ENCODE data around the gene FOLR2.

FOLR2 gene

DNA sequence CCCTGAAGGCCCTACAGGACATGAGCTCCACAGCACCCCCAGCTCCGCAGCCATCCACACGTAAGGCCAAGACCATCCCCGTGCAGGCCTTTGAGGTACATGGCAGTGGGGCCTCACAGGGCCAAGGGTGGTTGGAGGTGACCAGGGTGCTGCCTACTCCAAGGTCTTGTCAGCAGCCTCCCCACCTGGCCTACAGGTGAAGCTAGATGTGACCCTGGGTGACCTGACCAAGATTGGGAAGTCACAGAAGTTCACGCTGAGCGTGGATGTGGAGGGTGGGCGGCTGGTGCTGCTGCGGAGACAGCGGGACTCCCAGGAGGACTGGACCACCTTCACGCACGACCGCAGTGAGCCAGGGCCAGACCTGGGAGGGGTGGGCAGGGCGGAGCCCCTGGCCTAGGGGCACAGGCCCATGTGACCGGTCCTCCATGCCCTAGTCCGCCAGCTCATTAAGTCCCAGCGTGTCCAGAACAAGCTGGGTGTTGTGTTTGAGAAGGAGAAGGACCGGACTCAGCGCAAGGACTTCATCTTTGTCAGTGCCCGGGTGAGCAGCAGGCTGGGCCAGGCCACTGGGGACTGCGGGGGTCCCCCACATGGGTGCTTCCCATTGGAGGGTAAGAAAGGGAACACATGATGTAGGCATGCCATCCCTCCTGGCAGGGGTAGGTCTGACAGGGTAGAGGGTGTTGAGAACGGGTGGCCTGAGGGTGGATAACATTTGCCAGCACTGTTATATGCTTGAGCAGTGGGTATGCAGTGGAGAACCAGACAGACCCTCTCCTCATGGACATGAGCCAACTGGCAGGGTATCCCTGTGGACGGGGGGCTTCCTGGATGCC lies 13.6 kb downstream of the FOLR2 start:
- no peak for DNase-seq (ENCODE audit: low read depth in 2 of 2)

DNA sequence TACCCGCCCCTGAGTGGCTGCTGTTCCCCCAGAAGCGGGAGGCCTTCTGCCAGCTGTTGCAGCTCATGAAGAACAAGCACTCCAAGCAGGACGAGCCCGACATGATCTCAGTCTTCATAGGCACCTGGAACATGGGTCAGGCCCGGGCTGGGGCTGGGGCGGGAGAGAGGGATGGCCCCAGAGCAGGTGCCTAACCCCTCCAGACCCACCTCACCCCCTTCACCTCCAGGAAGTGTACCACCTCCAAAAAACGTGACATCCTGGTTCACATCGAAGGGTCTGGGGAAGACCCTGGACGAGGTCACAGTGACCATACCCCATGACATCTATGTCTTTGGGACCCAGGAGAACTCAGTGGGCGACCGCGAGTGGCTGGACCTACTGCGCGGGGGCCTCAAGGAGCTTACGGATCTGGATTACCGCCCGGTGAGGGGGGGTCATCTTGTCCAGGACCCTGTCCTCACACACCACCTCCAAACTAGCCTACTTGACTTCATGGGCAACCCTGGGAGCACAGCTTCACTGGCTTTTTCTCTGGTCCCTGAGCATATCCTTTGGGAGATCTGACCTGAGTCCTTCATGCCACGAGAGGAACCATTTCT lies 14.3 kb downstream of the FOLR2 start:
- no peak for DNase-seq (ENCODE audit: low read depth in 2 of 2)

DNA sequence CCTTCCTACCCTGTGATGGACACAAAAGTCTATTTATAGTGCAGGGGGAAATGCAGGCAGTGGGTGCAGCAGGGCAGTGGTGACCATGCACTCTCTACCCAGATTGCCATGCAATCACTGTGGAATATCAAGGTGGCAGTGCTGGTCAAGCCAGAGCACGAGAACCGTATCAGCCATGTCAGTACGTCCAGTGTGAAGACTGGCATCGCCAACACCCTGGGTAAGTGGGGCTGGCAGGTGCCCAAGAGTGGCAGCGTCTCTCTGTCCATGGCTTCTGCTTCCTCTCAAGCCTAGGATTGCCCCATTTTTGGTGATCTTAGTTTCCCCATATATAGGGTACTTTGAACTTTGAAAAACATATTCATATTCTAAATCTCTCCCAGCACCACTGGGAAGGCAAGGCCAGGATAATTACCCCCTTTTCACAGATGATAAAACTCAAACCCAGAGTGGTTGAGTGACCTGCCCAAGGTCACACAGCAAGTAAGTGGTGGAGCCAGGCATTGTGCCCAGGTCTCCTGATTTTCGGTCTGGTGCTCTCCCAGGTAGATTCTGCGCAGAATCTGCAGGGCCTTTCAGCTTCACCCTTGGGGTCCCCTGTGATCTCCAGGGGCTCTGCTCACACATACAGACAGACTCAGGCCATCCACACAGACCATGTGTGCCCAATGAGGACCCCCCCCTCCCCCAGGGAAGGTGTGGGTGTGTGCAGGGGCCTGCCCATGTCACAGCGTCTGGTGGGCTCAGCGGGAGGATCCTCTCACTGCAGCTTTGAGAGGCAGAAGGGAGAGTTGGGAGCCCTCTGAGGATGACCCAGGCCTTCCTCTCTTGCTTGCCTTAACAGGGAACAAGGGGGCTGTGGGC lies 15.0 kb downstream of the FOLR2 start:
- DNase-seq (ENCODE audit: low read depth in 2 of 2): no peak

DNA sequence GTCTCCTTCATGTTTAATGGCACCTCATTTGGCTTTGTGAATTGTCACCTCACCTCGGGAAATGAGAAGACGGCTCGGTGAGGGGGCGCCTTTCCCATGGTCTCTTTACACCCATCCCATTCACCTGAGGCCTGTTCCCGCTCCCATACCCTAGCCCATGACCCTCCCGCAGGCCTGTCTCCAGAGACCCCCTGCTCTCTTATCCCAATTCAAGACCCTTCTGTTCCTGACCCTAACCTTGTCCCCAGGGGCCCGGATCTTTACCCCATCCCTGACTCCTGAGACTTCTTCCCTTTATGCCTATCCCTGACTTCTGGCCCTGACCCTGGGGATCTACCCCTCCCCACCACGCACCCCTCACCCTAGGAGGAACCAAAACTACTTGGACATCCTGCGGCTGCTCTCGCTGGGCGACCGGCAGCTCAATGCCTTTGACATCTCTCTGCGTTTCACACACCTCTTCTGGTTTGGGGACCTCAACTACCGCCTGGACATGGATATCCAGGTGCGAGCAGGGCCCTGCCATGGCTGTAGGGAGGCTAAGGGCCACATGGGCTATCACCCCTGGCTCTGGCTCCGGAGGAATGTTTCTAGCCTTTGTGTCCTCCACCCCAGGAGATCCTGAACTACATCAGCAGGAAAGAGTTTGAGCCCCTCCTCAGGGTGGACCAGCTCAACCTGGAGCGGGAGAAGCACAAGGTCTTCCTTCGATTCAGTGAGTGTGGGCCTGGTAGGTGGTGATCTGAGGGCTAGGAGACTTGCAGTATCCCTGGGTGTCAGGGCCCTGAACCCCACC lies 15.9 kb downstream of the FOLR2 start:
- DNase-seq (ENCODE audit: low read depth in 2 of 2): no peak

DNA sequence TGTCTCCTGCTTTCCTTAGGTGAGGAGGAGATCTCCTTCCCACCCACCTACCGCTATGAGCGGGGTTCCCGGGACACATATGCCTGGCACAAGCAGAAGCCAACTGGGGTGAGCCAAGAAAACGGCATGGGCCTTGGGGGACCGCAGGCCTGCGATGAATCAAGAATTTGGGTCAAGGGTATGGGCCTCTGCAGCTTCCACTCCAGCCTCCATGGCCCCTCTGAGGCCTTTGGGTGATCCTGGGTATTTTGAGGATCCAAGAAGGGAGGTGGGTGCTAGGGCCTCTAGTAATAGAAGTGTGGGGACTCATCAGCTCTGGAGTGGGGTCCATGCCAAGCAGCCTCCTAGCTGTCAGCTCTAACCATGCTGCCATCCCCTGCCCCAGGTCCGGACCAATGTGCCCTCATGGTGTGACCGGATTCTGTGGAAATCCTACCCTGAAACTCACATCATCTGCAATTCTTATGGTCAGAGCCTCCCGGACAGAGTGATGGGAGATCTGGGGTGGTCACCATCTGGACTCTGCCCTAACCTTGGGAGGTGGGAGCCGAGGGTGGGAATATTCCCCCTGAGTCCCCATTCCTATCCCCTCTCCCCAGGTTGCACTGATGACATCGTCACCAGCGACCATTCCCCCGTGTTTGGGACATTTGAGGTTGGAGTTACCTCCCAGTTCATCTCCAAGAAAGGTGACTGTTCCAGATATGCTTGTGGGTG lies 16.6 kb downstream of the FOLR2 start:
- no peak for DNase-seq (ENCODE audit: low read depth in 2 of 2)

DNA sequence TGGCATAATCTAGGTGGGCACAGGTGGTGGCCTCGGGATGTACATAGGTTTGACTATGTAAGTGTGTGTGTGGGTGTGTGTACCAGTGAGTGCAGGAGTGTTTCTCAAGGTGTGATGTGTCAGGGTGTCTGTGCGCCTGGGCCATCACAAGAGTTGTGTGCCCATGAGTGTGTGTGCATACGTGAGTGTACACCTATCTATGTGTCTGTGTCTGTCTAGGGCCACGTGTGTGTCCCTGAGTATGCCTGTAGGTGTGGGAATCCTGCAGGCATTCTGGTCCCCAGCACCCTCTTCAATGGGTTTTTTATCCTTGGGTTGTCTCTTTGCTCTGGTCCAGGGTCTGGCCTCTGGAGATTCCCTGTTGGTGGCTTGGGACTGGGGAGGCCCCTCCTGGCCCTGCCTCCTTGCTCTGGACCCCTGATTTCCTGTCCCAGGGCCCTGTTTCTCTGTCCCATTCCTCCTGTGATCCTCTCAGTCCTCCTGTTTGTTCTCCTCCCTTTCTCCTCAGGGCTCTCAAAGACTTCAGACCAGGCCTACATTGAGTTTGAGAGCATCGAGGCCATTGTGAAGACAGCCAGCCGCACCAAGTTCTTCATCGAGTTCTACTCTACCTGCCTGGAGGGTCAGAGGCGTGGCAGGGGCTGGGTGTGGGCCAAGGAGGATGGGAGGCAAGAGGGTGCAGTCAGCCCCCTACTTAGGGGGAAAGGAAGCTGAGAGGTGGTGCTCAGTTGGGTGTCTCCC lies 17.3 kb downstream of the FOLR2 start:
- no peak for DNase-seq (ENCODE audit: low read depth in 2 of 2)

DNA sequence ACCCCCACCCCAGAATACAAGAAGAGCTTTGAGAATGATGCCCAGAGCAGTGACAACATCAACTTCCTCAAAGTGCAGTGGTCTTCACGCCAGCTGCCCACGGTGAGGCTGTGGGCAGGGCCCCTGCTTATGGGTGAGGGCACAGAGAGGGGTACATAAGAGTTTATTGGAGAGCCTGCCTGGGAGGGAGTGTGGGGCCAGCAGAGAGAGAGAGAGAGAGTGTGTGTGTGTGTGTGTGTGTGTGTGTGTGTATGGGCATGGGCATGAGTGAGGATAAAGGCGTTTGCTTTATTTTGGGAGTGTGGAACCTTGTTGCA lies 17.9 kb downstream of the FOLR2 start:
- DNase-seq (ENCODE audit: low read depth in 2 of 2): no peak

DNA sequence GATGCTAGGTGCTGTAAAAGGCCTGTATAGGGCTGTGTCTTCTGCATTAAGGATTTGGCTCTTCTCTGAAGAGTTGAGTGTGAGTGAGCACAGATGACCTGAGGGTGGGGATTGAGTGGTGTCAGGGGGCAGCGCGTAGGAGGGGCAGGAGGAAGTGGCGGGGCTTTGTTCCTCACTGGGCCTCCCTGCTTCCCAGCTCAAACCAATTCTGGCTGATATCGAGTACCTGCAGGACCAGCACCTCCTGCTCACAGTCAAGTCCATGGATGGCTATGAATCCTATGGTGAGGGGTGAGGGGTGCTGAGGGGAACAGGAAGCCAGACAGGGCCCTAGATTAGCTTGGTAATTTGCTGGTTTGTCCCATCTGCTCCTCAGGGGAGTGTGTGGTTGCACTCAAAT lies 18.3 kb downstream of the FOLR2 start:
- no peak for DNase-seq (ENCODE audit: low read depth in 2 of 2)

DNA sequence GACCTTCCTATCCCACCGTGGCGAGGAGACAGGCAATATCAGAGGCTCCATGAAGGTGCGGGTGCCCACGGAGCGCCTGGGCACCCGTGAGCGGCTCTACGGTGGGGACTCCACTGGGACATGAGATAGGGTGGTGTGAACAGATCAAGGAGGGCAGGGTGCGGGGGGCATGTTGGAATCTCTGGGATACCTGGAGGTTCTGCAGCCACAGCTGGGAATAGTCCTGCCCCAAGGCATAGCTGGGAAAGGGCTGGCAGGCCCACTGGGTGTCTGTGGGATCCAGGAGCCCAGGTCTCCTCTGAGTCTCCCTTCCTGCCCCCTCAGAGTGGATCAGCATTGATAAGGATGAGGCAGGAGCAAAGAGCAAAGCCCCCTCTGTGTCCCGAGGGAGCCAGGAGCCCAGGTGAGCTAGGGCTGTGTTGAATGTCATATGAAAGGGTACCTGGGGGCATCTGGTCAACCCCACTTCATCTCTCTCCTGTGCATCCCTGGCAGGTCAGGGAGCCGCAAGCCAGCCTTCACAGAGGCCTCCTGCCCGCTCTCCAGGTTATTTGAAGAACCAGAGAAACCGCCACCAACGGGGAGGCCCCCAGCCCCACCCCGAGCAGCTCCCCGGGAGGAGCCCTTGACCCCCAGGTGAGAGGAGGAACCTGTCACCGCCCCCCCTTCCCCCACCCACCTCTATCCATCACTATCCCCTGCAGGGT lies 18.9 kb downstream of the FOLR2 start:
- DNase-seq (ENCODE audit: low read depth in 2 of 2): no peak

DNA sequence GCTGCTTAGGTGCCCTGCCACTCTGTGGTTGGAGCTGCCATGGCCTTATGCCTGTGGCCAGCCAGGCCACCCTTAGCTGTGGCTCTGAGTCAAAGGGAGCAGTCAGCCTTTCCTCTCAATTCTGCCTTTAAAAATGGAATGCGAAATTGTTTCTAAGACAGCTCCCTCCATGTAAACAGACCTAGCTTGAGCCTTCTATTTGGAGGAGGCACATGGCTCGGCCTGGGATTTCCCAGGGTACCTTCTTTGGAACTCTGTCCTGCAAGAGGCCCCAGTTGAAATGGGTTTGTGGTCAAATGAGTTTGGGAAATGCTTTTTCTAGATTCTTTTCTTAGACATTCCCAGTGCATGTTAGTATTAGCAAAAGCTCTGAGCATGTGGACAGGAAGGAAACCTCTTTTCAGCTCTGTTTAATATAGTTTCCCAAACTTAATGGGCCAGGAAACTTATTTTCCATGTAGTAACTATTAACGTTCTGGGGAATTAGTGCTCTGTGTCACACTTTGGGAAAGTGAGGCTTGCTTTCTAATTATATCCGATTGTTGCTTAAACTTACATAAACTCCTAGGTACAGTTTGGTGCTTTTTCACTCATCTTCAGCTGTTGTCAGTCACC lies 19.6 kb downstream of the FOLR2 start:
- DNase-seq (ENCODE audit: low read depth in 2 of 2): no peak

DNA sequence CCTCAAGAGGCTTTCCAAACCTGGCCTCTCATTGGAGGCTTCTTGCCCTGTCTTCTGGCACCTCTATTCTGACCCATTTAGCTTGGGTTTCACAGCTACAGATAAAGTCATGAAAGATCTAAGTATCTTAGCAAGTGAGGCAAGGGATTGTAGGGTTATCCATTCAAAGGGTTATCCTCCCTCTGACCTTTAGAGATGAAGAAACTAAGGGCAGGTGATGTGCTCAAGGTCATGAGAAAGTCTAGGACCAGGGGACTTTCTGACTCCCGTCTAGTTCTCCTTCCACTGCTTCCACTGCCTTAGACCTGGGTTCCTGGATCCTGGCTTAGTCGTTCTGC lies 20.1 kb downstream of the FOLR2 start:
- DNase-seq (ENCODE audit: low read depth in 2 of 2): no peak

DNA sequence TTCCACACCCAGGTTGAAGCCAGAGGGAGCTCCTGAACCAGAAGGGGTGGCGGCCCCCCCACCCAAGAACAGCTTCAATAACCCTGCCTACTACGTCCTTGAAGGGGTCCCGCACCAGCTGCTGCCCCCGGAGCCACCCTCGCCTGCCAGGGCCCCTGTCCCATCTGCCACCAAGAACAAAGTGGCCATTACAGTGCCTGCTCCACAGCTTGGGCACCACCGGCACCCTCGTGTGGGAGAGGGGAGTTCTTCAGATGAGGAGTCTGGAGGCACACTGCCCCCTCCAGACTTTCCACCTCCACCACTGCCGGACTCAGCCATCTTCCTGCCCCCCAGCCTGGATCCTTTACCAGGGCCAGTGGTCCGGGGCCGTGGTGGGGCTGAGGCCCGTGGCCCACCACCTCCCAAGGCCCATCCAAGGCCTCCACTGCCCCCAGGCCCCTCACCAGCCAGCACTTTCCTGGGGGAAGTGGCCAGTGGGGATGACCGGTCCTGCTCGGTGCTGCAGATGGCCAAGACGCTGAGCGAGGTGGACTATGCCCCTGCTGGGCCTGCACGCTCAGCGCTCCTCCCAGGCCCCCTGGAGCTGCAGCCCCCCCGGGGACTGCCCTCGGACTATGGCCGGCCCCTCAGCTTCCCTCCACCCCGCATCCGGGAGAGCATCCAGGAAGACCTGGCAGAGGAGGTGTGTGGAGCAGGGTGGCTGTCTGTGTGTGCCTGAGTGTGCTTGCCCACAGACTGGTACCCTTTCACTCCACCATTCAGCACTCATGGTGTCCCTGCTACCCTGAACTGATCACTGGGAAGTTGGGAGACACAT lies 20.7 kb downstream of the FOLR2 start:
- DNase-seq (ENCODE audit: low read depth in 2 of 2): no peak

DNA sequence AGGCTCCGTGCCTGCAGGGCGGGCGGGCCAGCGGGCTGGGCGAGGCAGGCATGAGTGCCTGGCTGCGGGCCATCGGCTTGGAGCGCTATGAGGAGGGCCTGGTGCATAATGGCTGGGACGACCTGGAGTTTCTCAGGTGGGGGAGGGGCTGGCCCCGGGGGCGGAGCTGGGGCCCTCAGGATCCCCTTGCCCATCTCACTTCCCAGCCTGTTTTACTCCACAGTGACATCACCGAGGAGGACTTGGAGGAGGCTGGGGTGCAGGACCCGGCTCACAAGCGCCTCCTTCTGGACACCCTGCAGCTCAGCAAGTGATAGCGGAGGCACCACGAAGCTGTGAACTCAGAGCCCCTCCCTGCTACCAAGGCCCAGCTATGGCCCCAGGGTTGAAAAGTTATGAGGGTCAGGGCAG lies 21.5 kb downstream of the FOLR2 start:
- peak in 1 of 2 donors; percentile 19 for DNase-seq (ENCODE audit: low read depth in 2 of 2)

DNA sequence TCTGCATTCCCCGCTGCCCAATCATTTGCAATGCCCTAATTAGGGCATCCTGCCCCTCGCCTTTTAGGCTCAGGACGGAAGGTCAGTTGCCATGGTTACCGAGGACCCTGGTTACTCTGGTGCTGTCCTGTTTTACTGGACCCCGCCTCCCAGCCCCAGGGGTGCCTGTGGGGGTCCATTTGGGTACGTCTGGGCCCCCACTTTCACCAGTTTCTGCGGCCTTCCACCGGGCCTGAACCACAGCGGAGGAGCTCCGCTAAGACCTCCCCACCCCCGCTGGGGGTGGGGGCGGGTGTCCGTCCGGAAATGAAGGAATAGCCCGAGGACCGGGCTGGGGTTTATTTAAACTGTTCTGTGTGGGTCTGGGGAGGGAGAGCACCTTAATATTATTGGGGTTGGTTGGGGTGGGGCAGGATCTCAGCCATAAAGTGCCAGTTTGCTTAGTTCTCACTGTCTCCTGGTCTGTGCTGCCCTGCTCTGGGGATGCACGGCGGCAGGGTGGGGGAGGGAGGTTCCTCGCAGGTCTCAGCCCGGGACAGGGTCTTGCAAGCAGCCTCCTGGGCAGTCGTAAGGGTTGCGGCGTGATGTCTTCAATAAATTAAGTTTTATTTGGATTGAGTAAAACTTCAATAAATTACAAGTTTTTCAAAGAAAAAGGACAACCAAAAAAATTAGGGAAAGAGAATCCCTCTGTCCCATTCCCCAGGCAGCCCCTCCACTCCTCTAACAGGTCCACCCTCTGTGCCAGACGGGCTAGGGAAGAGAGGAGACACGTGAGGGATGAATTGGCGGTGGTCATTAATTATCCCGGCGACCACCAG lies 22.1 kb downstream of the FOLR2 start:
- DNase-seq (ENCODE audit: low read depth in 2 of 2): no peak

DNA sequence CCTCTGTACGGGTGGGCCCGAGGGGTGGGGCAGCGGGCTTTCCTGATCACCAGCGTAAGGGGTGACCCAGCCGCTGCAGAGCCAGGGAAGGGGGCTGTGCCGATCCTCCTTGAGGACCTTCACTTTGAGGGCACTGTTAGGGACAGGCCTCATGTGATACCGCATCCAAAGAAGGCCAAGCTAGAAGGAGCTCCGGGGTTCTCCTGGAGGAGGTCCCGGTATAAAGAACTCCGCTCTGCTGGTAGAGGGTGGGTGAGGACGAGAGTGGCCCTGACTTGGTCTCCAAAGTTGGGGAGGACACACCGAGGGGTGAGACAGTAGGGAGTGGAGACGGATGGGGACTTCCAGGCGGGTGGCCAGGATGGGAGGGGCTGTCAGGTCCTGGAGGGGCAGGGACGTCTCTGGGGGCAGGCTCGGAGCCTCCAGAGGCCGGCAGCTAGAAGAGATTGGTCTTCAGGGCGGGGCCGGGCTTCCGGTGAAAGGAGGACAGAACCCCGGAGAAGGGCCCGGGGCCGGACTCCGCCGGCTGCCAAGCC lies 22.8 kb downstream of the FOLR2 start:
- DNase-seq (ENCODE audit: low read depth in 2 of 2): no peak

DNA sequence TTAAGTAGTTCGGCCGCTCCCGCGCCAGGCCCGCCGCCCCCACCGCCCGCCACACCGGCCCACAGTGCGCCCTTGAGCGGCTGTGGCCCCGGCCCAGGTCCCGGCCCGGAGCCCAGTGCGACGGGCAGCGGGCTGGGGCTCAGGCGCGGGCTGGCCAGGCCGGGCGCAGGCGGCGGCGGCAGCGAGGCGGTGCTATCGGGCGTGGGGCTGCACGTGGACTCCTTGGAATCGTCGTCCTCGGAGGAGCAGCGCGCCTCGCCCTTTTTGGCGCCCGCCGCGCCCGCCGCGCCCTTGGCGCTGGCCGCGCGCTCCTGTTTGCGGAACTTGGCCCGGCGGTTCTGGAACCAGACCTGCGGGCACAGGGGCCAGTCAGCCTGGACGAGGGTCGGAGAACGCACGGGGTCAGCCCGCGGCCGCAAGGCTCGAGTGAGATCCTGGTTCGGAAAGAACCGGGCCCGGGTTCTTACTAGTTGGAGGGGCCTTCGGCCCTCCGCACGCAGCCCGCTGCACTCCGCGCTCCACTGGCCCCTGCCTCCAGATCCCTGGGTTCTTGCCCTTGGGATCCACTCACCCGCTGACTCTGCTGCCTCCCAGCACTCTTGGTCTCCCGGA lies 23.4 kb downstream of the FOLR2 start:
- no peak for DNase-seq (ENCODE audit: low read depth in 2 of 2)
